Measurements from ENCODE around the gene FUZ. TPM values are rescaled to one million over a fixed set of nuclear protein-coding genes. Genes with fewer than 3 reads are reported as not detected.

The FUZ gene
- total and polyA plus RNA-seq, 2 of the 8 experiments (the other 6 are each of a cell fraction or from before 2014, with no cell fraction given): 28.4 to 33.9 TPM

DNA sequence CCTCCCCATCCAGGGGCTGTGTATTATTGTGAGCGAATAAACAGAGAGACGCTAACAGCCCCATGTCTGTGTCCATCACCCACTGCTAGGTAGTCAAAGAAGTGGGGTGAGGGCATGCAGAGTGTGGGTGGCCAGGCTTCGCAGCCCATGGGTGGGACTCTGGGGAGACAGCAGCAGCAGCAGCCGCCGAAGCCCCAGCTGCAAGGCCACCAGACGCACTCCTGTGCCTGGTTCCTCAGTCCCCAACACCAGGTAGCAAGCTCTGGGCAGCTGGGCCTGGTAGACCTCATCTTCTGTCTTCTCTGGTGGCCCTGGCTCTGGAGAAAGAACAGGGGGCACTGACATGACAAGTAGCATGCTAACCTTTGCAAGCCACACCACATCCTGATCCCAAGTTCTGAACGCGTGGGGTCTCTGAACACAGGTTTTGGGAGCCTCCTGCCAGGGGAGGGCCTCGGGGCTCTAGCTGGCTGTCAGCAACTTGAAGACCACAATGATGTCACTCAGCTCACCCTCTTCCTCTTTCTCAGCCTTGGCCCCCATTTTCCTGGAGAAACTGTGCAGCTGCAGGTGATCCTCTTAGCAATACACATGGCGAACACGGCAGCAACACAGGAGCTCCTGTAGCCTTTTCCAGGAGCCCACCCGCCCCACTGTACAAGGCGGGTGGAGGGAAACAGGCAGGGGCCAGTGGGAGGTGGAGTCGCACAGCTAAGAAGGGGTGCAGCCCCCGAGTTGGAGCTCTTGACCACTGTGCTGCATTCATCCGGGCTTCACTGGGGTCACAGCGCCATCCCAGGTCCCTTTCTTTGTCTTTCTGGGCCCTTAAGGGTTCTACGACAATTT is 5.8 kb downstream of the FUZ start:
- Histone ChIP-seq H2BK12ac (ENCODE audit: low read depth, low read length) (no peak overlapping the region), H3K27me3 (replicated peaks in 1 of 4; ENCODE audit: control insufficient read depth in 3 of 4, extremely low read depth in 1 of 4, insufficient read depth in 3 of 4, low read length in 3 of 4) (no peaks in the 10 kb centered on the region), H3K36me3 (ENCODE audit: control insufficient read depth in 2 of 4, insufficient read depth in 4 of 4, low read length in 3 of 4) (peaks cover 0 to 12% (median 5%) of the 10 kb centered on the region in 4 experiments; a peak in 6 of 8 replicates), H2BK5ac (ENCODE audit: low read depth, low read length) (no peak overlapping the region), H3K4ac (replicated peaks; ENCODE audit: insufficient read length, low read depth, low read length) (no peak overlapping the region), H3K4me1 (replicated peaks in 1 of 4; ENCODE audit: control insufficient read depth in 3 of 4, insufficient read depth in 4 of 4, low read length in 3 of 4) (peaks cover 7 to 19% (median 17%) of the 10 kb centered on the region in 4 experiments), H4K20me1 (replicated peaks in 1 of 2; ENCODE audit: control insufficient read depth in 1 of 2, insufficient read depth in 2 of 2, low read length in 2 of 2) (peaks cover 0 to 9% of the 10 kb centered on the region in 2 experiments), H3K79me1 (ENCODE audit: low read depth, low read length) (0 out of 2 replicates have a peak, but pooled peaks cover 2% of the 10 kb centered on the region), H4K5ac (ENCODE audit: insufficient read length, low read depth, low read length) (no peak overlapping the region), H4K91ac (replicated peaks; ENCODE audit: insufficient read length, low read length) (no peak overlapping the region), H3K9me3 (ENCODE audit: insufficient read depth in 2 of 2, low read depth in 1 of 2, low read length in 1 of 2) (no peaks in the 10 kb centered on the region), H2AFZ (ENCODE audit: low read length) (no peak overlapping the region), H4K8ac (ENCODE audit: extremely low read depth, insufficient read depth, low read length) (no peak overlapping the region), H3K4me2 (ENCODE audit: insufficient read depth in 1 of 2, low read depth in 2 of 2, low read length in 2 of 2) (no peak overlapping the region), H2BK120ac (replicated peaks; ENCODE audit: low read depth, low read length) (no peak overlapping the region), H2AK5ac (ENCODE audit: low read depth, low read length) (no peak overlapping the region), H3K56ac (replicated peaks; ENCODE audit: insufficient read length, low read depth, low read length) (no peak overlapping the region), H3K14ac (ENCODE audit: insufficient read length) (no peak overlapping the region), H3K4me3 (ENCODE audit: extremely low read depth in 1 of 4, insufficient read depth in 2 of 4, low read depth in 3 of 4, low read length in 4 of 4) (no peak overlapping the region), H3K23me2 (ENCODE audit: low read depth, low read length) (peaks cover 2% of the 10 kb centered on the region; the same call in 1 of the 2 replicates), H3K27ac (ENCODE audit: low read depth, low read length) (no peak overlapping the region), H3K18ac (ENCODE audit: extremely low read depth, low read length) (no peak overlapping the region), H2BK15ac (ENCODE audit: low read length) (no peak overlapping the region), H2BK20ac (ENCODE audit: low read length) (no peak overlapping the region), H3K23ac (ENCODE audit: insufficient read length) (no peak overlapping the region), H3K79me2 (ENCODE audit: control insufficient read depth in 1 of 2, insufficient read depth in 2 of 2, low read length in 2 of 2) (no peaks in the 10 kb centered on the region), H3K9ac (replicated peaks in 1 of 4; ENCODE audit: extremely low read depth in 1 of 4, low read depth in 3 of 4, low read length in 3 of 4) (no peak overlapping the region)
- ChIA-PET POLR2A (ENCODE audit: partially characterized antibody) (interaction anchor here (0.6 to 4.1 kb wide), 7 partner anchors 12 to 127 kb away, joined by 3 to 26 read pairs (median 4); partner anchors contain the start of genes ADM5 and PTOV1), CTCF (ENCODE audit: partially characterized antibody) (interaction anchor here (0.6 to 1.3 kb wide), 2 partner anchors 9 to 23 kb away, joined by 3 to 4 read pairs; no protein-coding TSS in a partner anchor)
- no peak for DNase-seq (ENCODE audit: low read depth in 1 of 2, low spot score in 2 of 2)
- FAIRE-seq: no peak
- TF ChIP-seq EGR1 (IDR thresholded peaks at IDR 0.05; ENCODE audit: borderline replicate concordance, low read depth, low read length) (no peak), GABPA (IDR thresholded peaks at IDR 0.05; ENCODE audit: borderline replicate concordance, insufficient read depth, low read length) (no peak), JUN (IDR thresholded peaks at IDR 0.05; ENCODE audit: low read depth, low read length) (no peak), RFX5 (IDR thresholded peaks at IDR 0.05; ENCODE audit: borderline replicate concordance, low read depth, low read length) (no peak), TEAD4 (IDR thresholded peaks at IDR 0.05; ENCODE audit: low read depth, low read length) (no peak), MAFK (IDR thresholded peaks at IDR 0.05; ENCODE audit: low read depth, low read length) (no peak), GTF2F1 (IDR thresholded peaks at IDR 0.05; ENCODE audit: borderline replicate concordance, low read depth, low read length) (no peak), CHD1 (IDR thresholded peaks at IDR 0.05; ENCODE audit: low read depth, low read length) (no peak), KDM4A (IDR thresholded peaks at IDR 0.05; ENCODE audit: low read depth, low read length, severe bottlenecking) (no peak), SIRT6 (IDR thresholded peaks at IDR 0.05; ENCODE audit: low read length) (no peak), NRF1 (IDR thresholded peaks at IDR 0.05; ENCODE audit: low read depth, low read length) (no peak), ASH2L (IDR thresholded peaks at IDR 0.05; ENCODE audit: low read length) (no peak), RBBP5 (IDR thresholded peaks at IDR 0.05; ENCODE audit: borderline replicate concordance, low read depth, low read length) (no peak)
- 92% methylated on average over 17 of the region's 18 CpGs; no CpG with 5 or more reads in 1 of the 2 experiments for WGBS, 2 experiments (ENCODE audit: extremely low coverage in 1 of 2, insufficient coverage in 1 of 2, insufficient read length in 1 of 2, insufficient replicate concordance in 2 of 2, low coverage in 1 of 2, low lambda C conversion rate in 2 of 2, missing lambda C conversion rate in 1 of 2)

Measured in H1 (cell line).